Measurements from ENCODE around the gene GPC5. TPM values are rescaled to one million over a fixed set of nuclear protein-coding genes. Genes with fewer than 3 reads are reported as not detected.

GPC5 gene
- total and polyA plus RNA-seq, 3 experiments from 2014 or later: 0.08 to 0.39 (median 0.13) TPM

GRCh38 chr13:92487238-92487637, 1088.8 kb downstream of the GPC5 start:
- H3K36me3 ChIP-seq (ENCODE audit: insufficient read depth, low read length): no peaks in the 10 kb centered on the region
- no peak overlapping the region for H3K4me3 ChIP-seq (ENCODE audit: low read length)
- no peak overlapping the region for H3K27ac ChIP-seq (ENCODE audit: low read depth, low read length)
- ChIA-PET POLR2A (no interaction called here), CTCF (no interaction called here)
- no peak overlapping the region for H3K27ac Mint-ChIP-seq
- no peaks in the 10 kb centered on the region for H3K4me1 Mint-ChIP-seq
- no peaks in the 10 kb centered on the region for H3K27me3 ChIP-seq (ENCODE audit: insufficient read depth, low read length, poor library complexity, severe bottlenecking)
- H3K4me1 ChIP-seq (ENCODE audit: insufficient read depth, low read length): no peaks in the 10 kb centered on the region
- no peaks in the 10 kb centered on the region for H3K9me3 ChIP-seq (ENCODE audit: low read length)
- DNase-seq: no peak
- H3K27me3 Mint-ChIP-seq: no peaks in the 10 kb centered on the region
- H3K4me3 Mint-ChIP-seq: no peak overlapping the region
- H3K9me3 Mint-ChIP-seq: peaks cover 0 to 17% (median 2%) of the 10 kb centered on the region in 5 donors
- H3K36me3 Mint-ChIP-seq: no peaks in the 10 kb centered on the region

GRCh38 chr13:92488249-92488852, 1089.9 kb downstream of the GPC5 start:
- no peak for DNase-seq
- no peaks in the 10 kb centered on the region for H3K27me3 Mint-ChIP-seq
- Histone ChIP-seq H3K27ac (ENCODE audit: low read depth, low read length) (no peak overlapping the region), H3K4me3 (ENCODE audit: low read length) (no peak overlapping the region), H3K27me3 (ENCODE audit: insufficient read depth, low read length, poor library complexity, severe bottlenecking) (no peaks in the 10 kb centered on the region), H3K4me1 (ENCODE audit: insufficient read depth, low read length) (no peaks in the 10 kb centered on the region), H3K36me3 (ENCODE audit: insufficient read depth, low read length) (no peaks in the 10 kb centered on the region), H3K9me3 (ENCODE audit: low read length) (no peaks in the 10 kb centered on the region)
- peaks cover 0 to 11% (median 0%) of the 10 kb centered on the region in 5 donors for H3K9me3 Mint-ChIP-seq
- no peak overlapping the region for H3K27ac Mint-ChIP-seq
- H3K4me1 Mint-ChIP-seq: no peaks in the 10 kb centered on the region
- no peak overlapping the region for H3K4me3 Mint-ChIP-seq
- CTCF ChIA-PET: no interaction called here
- H3K36me3 Mint-ChIP-seq: no peaks in the 10 kb centered on the region
- POLR2A ChIA-PET: no interaction called here

DNA sequence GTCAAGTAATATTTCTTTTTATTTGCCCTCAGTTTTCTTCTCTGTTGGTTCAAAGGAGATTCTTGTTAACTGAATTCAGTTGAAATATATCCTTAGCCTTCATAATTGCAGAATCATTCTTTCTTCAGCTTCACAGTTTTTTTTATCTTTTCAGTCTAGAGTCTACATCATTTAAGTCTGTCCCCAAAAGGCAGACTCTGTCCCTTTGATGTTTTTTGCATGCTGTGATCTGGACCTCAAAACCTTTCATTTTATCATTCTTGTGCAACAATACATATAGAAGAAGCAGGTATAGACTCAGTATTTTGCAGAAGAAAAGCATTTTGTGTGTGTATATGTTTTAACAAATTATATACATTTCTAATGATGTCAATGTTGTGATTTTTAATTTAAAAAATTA, 1093.4 kb downstream of the GPC5 start:
- peaks cover 0 to 11% (median 2%) of the 10 kb centered on the region in 5 donors for H3K9me3 Mint-ChIP-seq
- no peaks in the 10 kb centered on the region for H3K27me3 Mint-ChIP-seq
- CTCF ChIA-PET: no interaction called here
- Histone ChIP-seq H3K9me3 (ENCODE audit: low read length) (no peaks in the 10 kb centered on the region), H3K27ac (ENCODE audit: low read depth, low read length) (no peak overlapping the region), H3K36me3 (ENCODE audit: insufficient read depth, low read length) (no peaks in the 10 kb centered on the region), H3K27me3 (ENCODE audit: insufficient read depth, low read length, poor library complexity, severe bottlenecking) (no peaks in the 10 kb centered on the region), H3K4me3 (ENCODE audit: low read length) (no peak overlapping the region), H3K4me1 (ENCODE audit: insufficient read depth, low read length) (no peaks in the 10 kb centered on the region)
- H3K4me1 Mint-ChIP-seq: no peaks in the 10 kb centered on the region
- H3K36me3 Mint-ChIP-seq: no peaks in the 10 kb centered on the region
- H3K4me3 Mint-ChIP-seq: no peak overlapping the region
- POLR2A ChIA-PET: no interaction called here
- no peak for DNase-seq
- no peak overlapping the region for H3K27ac Mint-ChIP-seq

- Histone ChIP-seq H3K27me3 (ENCODE audit: insufficient read depth, low read length, poor library complexity, severe bottlenecking) (no peaks in the 10 kb centered on the region), H3K9me3 (ENCODE audit: low read length) (no peaks in the 10 kb centered on the region), H3K4me3 (ENCODE audit: low read length) (no peak overlapping the region), H3K27ac (ENCODE audit: low read depth, low read length) (no peak overlapping the region), H3K36me3 (ENCODE audit: insufficient read depth, low read length) (no peaks in the 10 kb centered on the region), H3K4me1 (ENCODE audit: insufficient read depth, low read length) (no peaks in the 10 kb centered on the region)
- Mint-ChIP-seq H3K27ac (no peak overlapping the region), H3K4me1 (no peaks in the 10 kb centered on the region), H3K4me3 (no peak overlapping the region), H3K36me3 (no peaks in the 10 kb centered on the region), H3K27me3 (no peaks in the 10 kb centered on the region), H3K9me3 (peaks cover 3 to 12% (median 4%) of the 10 kb centered on the region in 5 donors)
- CTCF ChIA-PET: no interaction called here
- DNase-seq: no peak
- POLR2A ChIA-PET: no interaction called here
Observed at GRCh38 chr13:92494915-92495314, 1096.5 kb downstream of the GPC5 start.

- Mint-ChIP-seq H3K27me3 (no peaks in the 10 kb centered on the region), H3K4me1 (no peaks in the 10 kb centered on the region), H3K36me3 (no peaks in the 10 kb centered on the region), H3K9me3 (peaks cover 3 to 34% (median 6%) of the 10 kb centered on the region in 5 donors), H3K27ac (no peak overlapping the region), H3K4me3 (no peak overlapping the region)
- DNase-seq: no peak
- Histone ChIP-seq H3K9me3 (ENCODE audit: low read length) (no peaks in the 10 kb centered on the region), H3K4me3 (ENCODE audit: low read length) (no peak overlapping the region), H3K4me1 (ENCODE audit: insufficient read depth, low read length) (no peaks in the 10 kb centered on the region), H3K36me3 (ENCODE audit: insufficient read depth, low read length) (no peaks in the 10 kb centered on the region), H3K27me3 (ENCODE audit: insufficient read depth, low read length, poor library complexity, severe bottlenecking) (no peaks in the 10 kb centered on the region), H3K27ac (ENCODE audit: low read depth, low read length) (no peak overlapping the region)
- ChIA-PET POLR2A (no interaction called here), CTCF (no interaction called here)
Observed at GRCh38 chr13:92500192-92500591, 1101.8 kb downstream of the GPC5 start.

DNA sequence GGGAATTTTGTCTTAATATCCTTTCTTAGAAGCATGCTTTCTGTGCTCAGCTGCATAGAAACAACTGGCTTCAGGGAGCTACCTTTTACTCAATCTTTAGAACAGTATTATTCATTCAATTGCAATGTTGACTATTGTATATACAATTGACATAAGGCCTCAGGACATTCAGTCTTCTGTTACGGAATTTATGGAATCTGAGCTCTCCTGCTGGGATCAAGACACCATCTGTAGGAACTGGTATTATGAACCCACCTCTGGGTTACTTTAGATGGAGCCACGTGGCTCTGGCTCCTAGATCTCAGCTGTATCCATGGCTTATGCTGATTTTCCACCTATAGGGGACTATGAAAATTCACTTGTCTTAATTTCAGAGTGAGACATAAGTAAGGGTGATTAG, 1112.0 kb downstream of the GPC5 start:
- H3K4me3 ChIP-seq (ENCODE audit: low read length): no peak overlapping the region
- ChIA-PET CTCF (no interaction called here), POLR2A (no interaction called here)
- Mint-ChIP-seq H3K27me3 (no peaks in the 10 kb centered on the region), H3K4me3 (no peak overlapping the region), H3K27ac (no peak overlapping the region), H3K4me1 (no peaks in the 10 kb centered on the region), H3K9me3 (peaks cover 0 to 16% (median 2%) of the 10 kb centered on the region in 5 donors), H3K36me3 (no peaks in the 10 kb centered on the region)
- H3K9me3 ChIP-seq (ENCODE audit: low read length): no peaks in the 10 kb centered on the region
- DNase-seq: no peak
- no peaks in the 10 kb centered on the region for H3K27me3 ChIP-seq (ENCODE audit: insufficient read depth, low read length, poor library complexity, severe bottlenecking)
- H3K4me1 ChIP-seq (ENCODE audit: insufficient read depth, low read length): no peaks in the 10 kb centered on the region
- no peaks in the 10 kb centered on the region for H3K36me3 ChIP-seq (ENCODE audit: insufficient read depth, low read length)
- H3K27ac ChIP-seq (ENCODE audit: low read depth, low read length): no peak overlapping the region

DNA sequence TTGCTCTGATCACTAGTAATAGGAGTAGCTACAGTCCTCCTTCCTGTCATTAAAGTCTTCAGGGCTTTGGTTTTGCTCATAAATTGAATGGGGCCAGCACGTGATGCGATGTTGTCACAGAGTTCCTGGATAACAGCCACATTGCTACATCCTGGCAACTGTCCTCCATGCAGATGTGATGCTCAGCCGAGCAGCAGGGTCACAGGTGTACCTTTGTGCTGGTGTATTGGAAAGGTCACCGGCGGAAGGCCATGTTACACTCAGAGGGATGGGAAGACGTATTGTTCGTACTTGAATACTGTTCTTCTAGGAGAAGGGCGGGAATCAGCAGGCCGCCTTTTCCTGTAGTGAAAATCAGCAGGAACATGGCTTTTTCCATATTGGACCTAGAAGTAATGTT, 1114.4 kb downstream of the GPC5 start:
- Histone ChIP-seq H3K36me3 (ENCODE audit: insufficient read depth, low read length) (no peaks in the 10 kb centered on the region), H3K9me3 (ENCODE audit: low read length) (no peaks in the 10 kb centered on the region), H3K27me3 (ENCODE audit: insufficient read depth, low read length, poor library complexity, severe bottlenecking) (no peaks in the 10 kb centered on the region), H3K4me1 (ENCODE audit: insufficient read depth, low read length) (no peaks in the 10 kb centered on the region), H3K27ac (ENCODE audit: low read depth, low read length) (no peak overlapping the region), H3K4me3 (ENCODE audit: low read length) (no peak overlapping the region)
- Mint-ChIP-seq H3K4me3 (no peak overlapping the region), H3K4me1 (no peaks in the 10 kb centered on the region), H3K27me3 (no peaks in the 10 kb centered on the region), H3K27ac (no peak overlapping the region), H3K36me3 (no peaks in the 10 kb centered on the region), H3K9me3 (peaks cover 0 to 16% (median 2%) of the 10 kb centered on the region in 5 donors)
- CTCF ChIA-PET: no interaction called here
- POLR2A ChIA-PET: no interaction called here
- no peak for DNase-seq

DNA sequence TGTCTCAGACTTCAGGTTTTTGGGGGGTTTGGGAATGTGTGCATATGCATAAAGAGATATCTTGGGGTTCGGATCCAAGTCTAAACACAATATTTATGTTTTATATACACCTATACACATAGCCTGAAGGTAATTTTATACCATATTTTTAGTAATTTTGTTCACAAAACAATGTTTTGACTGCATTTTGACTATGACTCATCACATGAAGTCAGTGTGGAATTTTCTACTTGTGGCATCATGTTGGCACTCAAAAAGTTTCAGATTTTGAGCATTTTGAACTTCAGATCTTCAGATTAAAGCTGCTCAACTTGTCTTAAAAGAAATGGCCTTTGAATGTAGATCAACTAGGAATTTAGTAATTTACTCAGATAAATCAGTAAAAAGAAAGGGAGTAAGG, 1115.3 kb downstream of the GPC5 start:
- Histone ChIP-seq H3K27ac (ENCODE audit: low read depth, low read length) (no peak overlapping the region), H3K36me3 (ENCODE audit: insufficient read depth, low read length) (no peaks in the 10 kb centered on the region), H3K27me3 (ENCODE audit: insufficient read depth, low read length, poor library complexity, severe bottlenecking) (no peaks in the 10 kb centered on the region), H3K9me3 (ENCODE audit: low read length) (no peaks in the 10 kb centered on the region), H3K4me3 (ENCODE audit: low read length) (no peak overlapping the region), H3K4me1 (ENCODE audit: insufficient read depth, low read length) (no peaks in the 10 kb centered on the region)
- H3K27me3 Mint-ChIP-seq: no peaks in the 10 kb centered on the region
- H3K4me1 Mint-ChIP-seq: no peaks in the 10 kb centered on the region
- no peak overlapping the region for H3K27ac Mint-ChIP-seq
- no peak for DNase-seq
- POLR2A ChIA-PET: no interaction called here
- H3K4me3 Mint-ChIP-seq: no peak overlapping the region
- CTCF ChIA-PET: no interaction called here
- H3K36me3 Mint-ChIP-seq: no peaks in the 10 kb centered on the region
- H3K9me3 Mint-ChIP-seq: peaks cover 4 to 16% (median 5%) of the 10 kb centered on the region in 5 donors
